HepG2 (cell line): ENCODE results near the gene ACP1. TPM values are rescaled to one million over a fixed set of nuclear protein-coding genes. Genes with fewer than 3 reads are reported as not detected.

Experiments
- ADNP ChIP-seq: sonication (generic); formaldehyde crosslinking; IDR thresholded peaks from 2 replicates; pipeline ENCODE4 v1.4.0; 2020; ENCODE audit warnings: missing genetic modification reagents
- CC2D1A ChIP-seq: sonication (generic); formaldehyde crosslinking; IDR thresholded peaks from 2 replicates; pipeline ENCODE4 v1.8.1; 2023; ENCODE audit warnings: mild to moderate bottlenecking, missing genetic modification reagents
- KLF9 ChIP-seq: IDR thresholded peaks from 2 replicates; pipeline ENCODE4 v1.6.1; 2016; ENCODE audit warnings: low read depth
- MAZ ChIP-seq, 2 experiments: sonication (generic) in 1 of 2; formaldehyde crosslinking in 1 of 2; IDR thresholded peaks; 2 replicates each; pipeline versions ENCODE4 v1.5.0 to v1.6.1; 2012 to 2020; ENCODE audit warnings: low read depth in 2 of 2, mild to moderate bottlenecking in 2 of 2, borderline replicate concordance in 1 of 2, improper control_type of control experiment in 1 of 2, low read length in 1 of 2, missing genetic modification reagents in 1 of 2, moderate library complexity in 1 of 2
- SALL1 ChIP-seq: sonication (generic); formaldehyde crosslinking; IDR thresholded peaks from 2 replicates; pipeline ENCODE4 v1.8.0; 2022; ENCODE audit warnings: mild to moderate bottlenecking, missing genetic modification reagents
- SCMH1 ChIP-seq: sonication (generic); formaldehyde crosslinking; IDR thresholded peaks from 2 replicates; pipeline ENCODE4 v1.9.0; 2021; ENCODE audit warnings: missing genetic modification reagents, mild to moderate bottlenecking, borderline replicate concordance
- SNAPC2 ChIP-seq: sonication (generic); formaldehyde crosslinking; IDR thresholded peaks from 2 replicates; pipeline ENCODE4 v1.8.1; 2022; ENCODE audit warnings: mild to moderate bottlenecking, missing genetic modification reagents
- TCF7L2 ChIP-seq: IDR thresholded peaks from 2 replicates; pipeline ENCODE4 v1.6.1; 2011; ENCODE audit warnings: mild to moderate bottlenecking, low read depth, low read length, moderate library complexity
- ZFP62 ChIP-seq: sonication (generic); formaldehyde crosslinking; IDR thresholded peaks from 2 replicates; pipeline ENCODE4 v1.4.0; 2020; ENCODE audit warnings: missing genetic modification reagents
- ZNF546 ChIP-seq: sonication (generic); formaldehyde crosslinking; conservative IDR thresholded peaks from 2 replicates; pipeline ENCODE4 v1.8.1; 2023; ENCODE audit warnings: mild to moderate bottlenecking, missing genetic modification reagents
- polyA plus RNA-seq, 8 experiments: library from polyadenylated mRNA; depleted of rRNA in 3 of 8; stranded (reverse) in 7 of 8; unstranded in 1 of 8; fragments of >200 nt; fragmentation: Illumina TruSeq in 4 of 8; extraction: Trizol in 4 of 8; gene quantifications; 2 replicates each; pipeline versions ENCODE4 v1.2.1 to v1.2.3, GENCODE V29; 2011 to 2016; ENCODE audit warnings: low read depth in 4 of 8, missing spikeins in 1 of 8, mixed read lengths in 1 of 8; ENCODE audit not compliant: insufficient read depth in 1 of 8
- total RNA-seq, 5 experiments: library from RNA; depleted of rRNA; stranded (reverse); fragments of >200 nt; fragmentation: Illumina TruSeq; extraction: Trizol; gene quantifications; 2 replicates each; pipeline ENCODE4 v1.2.3, GENCODE V29; 2016; ENCODE audit warnings: low read depth in 1 of 5
- TF ChIP-seq, protein P1 (sequence below): sonication (generic); formaldehyde crosslinking; IDR thresholded peaks from 2 replicates; pipeline ENCODE4 v1.5.1; 2020; ENCODE audit warnings: missing genetic modification reagents, mild to moderate bottlenecking, borderline replicate concordance
- TF ChIP-seq, protein P2 (sequence below): sonication (generic); formaldehyde crosslinking; IDR thresholded peaks from 2 replicates; pipeline ENCODE4 v1.5.0; 2020; ENCODE audit warnings: missing genetic modification reagents
- TF ChIP-seq, protein P3 (sequence below): sonication (generic); formaldehyde crosslinking; IDR thresholded peaks from 2 replicates; pipeline ENCODE4 v1.5.0; 2020; ENCODE audit warnings: missing genetic modification reagents, mild to moderate bottlenecking, borderline replicate concordance
- TF ChIP-seq, protein P4 (sequence below): fragments of 450-650 bp; IDR thresholded peaks from 2 replicates; pipeline ENCODE4 v1.6.1; 2016
- TF ChIP-seq, protein P5 (sequence below): sonication (generic); formaldehyde crosslinking; IDR thresholded peaks from 2 replicates; pipeline ENCODE4 v1.4.0; 2020; ENCODE audit warnings: missing genetic modification reagents
- TF ChIP-seq, protein P6 (sequence below): sonication (generic); formaldehyde crosslinking; IDR thresholded peaks from 2 replicates; pipeline ENCODE4 v1.4.0; 2020; ENCODE audit warnings: mild to moderate bottlenecking, low read depth, missing genetic modification reagents
- TF ChIP-seq, protein P7 (sequence below): sonication (generic); formaldehyde crosslinking; IDR thresholded peaks from 2 replicates; pipeline ENCODE4 v1.5.1; 2020; ENCODE audit warnings: mild to moderate bottlenecking, missing genetic modification reagents, borderline replicate concordance

The ACP1 gene
- total and polyA plus RNA-seq, 2 of the 13 experiments (the other 11 are each of a cell fraction or from before 2014, with no cell fraction given): 246 to 348 TPM

DNA sequence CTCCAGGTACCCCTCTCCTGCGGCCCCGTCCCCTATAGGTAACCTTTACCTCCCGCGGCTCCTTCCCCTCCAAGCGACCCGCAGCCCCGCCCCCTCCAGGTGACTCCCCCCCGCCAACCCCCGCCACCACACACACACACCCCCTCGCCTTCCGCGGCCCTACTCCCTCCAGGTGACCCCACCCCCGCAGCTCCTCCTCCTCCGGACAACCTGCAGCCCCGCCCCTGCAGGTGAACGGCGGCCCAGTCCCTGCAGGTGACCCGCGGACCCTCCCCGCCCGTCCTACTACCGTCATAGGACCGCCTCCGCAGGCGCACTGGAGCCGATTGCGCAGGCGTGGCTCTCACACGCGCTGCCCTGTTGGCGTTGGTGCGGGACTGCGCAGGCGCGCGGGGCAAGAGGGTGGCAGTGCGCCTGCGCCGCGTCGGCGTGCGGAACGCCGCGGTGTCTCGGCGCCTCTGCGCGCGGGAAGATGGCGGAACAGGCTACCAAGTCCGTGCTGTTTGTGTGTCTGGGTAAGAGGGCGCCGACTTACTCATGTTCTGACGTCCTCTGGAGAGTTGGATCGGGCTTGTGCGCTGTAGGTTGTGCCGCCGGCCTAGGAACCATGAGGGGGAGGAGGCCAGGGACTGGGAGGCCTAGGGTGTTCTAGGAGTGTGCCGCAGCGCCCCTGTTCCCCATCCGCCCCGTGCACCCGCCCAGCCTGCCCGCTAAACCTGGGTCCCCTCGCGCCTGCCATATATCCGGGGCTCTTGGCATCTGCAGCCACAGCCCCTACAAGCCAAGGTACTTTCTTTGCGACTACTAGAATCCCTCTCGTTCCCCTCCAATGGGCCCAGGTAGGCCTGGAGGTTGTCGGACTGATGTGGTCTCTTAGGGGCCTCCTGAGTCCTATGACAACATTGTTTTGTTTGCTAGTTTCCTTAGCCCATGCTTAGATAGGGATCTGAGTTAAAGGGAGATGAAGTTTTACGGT is at the start of gene ACP1 (continued):
- TF ChIP-seq, protein P1, sequence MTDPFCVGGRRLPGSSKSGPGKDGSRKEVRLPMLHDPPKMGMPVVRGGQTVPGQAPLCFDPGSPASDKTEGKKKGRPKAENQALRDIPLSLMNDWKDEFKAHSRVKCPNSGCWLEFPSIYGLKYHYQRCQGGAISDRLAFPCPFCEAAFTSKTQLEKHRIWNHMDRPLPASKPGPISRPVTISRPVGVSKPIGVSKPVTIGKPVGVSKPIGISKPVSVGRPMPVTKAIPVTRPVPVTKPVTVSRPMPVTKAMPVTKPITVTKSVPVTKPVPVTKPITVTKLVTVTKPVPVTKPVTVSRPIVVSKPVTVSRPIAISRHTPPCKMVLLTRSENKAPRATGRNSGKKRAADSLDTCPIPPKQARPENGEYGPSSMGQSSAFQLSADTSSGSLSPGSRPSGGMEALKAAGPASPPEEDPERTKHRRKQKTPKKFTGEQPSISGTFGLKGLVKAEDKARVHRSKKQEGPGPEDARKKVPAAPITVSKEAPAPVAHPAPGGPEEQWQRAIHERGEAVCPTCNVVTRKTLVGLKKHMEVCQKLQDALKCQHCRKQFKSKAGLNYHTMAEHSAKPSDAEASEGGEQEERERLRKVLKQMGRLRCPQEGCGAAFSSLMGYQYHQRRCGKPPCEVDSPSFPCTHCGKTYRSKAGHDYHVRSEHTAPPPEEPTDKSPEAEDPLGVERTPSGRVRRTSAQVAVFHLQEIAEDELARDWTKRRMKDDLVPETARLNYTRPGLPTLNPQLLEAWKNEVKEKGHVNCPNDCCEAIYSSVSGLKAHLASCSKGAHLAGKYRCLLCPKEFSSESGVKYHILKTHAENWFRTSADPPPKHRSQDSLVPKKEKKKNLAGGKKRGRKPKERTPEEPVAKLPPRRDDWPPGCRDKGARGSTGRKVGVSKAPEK (CRISPR knock-in tag): no peak
- TF ChIP-seq, protein P2, sequence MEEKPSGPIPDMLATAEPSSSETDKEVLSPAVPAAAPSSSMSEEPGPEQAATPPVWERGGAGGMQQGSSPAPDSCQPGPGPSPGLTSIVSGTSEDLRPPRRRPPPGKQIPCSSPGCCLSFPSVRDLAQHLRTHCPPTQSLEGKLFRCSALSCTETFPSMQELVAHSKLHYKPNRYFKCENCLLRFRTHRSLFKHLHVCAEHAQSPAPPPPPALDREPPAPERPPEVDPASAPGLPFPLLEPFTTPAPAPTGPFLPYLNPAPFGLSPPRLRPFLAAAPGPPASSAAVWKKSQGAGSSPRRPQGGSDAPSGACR (CRISPR knock-in tag): no peak
- no peak for TF ChIP-seq CC2D1A (CRISPR knock-in tag)
- TF ChIP-seq, protein P3, sequence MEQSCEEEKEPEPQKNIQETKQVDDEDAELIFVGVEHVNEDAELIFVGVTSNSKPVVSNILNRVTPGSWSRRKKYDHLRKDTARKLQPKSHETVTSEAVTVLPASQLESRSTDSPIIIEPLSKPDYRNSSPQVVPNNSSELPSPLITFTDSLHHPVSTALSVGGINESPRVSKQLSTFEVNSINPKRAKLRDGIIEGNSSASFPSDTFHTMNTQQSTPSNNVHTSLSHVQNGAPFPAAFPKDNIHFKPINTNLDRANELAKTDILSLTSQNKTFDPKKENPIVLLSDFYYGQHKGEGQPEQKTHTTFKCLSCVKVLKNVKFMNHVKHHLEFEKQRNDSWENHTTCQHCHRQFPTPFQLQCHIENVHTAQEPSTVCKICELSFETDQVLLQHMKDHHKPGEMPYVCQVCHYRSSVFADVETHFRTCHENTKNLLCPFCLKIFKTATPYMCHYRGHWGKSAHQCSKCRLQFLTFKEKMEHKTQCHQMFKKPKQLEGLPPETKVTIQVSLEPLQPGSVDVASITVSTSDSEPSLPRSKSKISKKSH (CRISPR knock-in tag): peak; percentile 92
- no peak for TF ChIP-seq SCMH1 (CRISPR knock-in tag)
- TF ChIP-seq, protein P4, sequence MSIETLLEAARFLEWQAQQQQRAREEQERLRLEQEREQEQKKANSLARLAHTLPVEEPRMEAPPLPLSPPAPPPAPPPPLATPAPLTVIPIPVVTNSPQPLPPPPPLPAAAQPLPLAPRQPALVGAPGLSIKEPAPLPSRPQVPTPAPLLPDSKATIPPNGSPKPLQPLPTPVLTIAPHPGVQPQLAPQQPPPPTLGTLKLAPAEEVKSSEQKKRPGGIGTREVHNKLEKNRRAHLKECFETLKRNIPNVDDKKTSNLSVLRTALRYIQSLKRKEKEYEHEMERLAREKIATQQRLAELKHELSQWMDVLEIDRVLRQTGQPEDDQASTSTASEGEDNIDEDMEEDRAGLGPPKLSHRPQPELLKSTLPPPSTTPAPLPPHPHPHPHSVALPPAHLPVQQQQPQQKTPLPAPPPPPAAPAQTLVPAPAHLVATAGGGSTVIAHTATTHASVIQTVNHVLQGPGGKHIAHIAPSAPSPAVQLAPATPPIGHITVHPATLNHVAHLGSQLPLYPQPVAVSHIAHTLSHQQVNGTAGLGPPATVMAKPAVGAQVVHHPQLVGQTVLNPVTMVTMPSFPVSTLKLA: peak; percentile 78
- TF ChIP-seq ZNF546 (CRISPR knock-in tag): no peak
- TF ChIP-seq MAZ (IDR thresholded peaks at IDR 0.05; ENCODE audit: borderline replicate concordance, low read depth, low read length): peak; percentile 50; the same call in 1 of the 2 replicates
- TF ChIP-seq MAZ (CRISPR knock-in tag; IDR thresholded peaks at IDR 0.05; ENCODE audit: low read depth): peak; percentile 85
- TF ChIP-seq ZFP62 (CRISPR knock-in tag): no peak
- TF ChIP-seq, protein P5, sequence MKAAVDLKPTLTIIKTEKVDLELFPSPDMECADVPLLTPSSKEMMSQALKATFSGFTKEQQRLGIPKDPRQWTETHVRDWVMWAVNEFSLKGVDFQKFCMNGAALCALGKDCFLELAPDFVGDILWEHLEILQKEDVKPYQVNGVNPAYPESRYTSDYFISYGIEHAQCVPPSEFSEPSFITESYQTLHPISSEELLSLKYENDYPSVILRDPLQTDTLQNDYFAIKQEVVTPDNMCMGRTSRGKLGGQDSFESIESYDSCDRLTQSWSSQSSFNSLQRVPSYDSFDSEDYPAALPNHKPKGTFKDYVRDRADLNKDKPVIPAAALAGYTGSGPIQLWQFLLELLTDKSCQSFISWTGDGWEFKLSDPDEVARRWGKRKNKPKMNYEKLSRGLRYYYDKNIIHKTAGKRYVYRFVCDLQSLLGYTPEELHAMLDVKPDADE (CRISPR knock-in tag): no peak
- no peak for TF ChIP-seq TCF7L2
- TF ChIP-seq, protein P6, sequence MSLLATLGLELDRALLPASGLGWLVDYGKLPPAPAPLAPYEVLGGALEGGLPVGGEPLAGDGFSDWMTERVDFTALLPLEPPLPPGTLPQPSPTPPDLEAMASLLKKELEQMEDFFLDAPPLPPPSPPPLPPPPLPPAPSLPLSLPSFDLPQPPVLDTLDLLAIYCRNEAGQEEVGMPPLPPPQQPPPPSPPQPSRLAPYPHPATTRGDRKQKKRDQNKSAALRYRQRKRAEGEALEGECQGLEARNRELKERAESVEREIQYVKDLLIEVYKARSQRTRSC: peak; percentile 85; the same call in 1 of the 2 replicates
- TF ChIP-seq, protein P7, sequence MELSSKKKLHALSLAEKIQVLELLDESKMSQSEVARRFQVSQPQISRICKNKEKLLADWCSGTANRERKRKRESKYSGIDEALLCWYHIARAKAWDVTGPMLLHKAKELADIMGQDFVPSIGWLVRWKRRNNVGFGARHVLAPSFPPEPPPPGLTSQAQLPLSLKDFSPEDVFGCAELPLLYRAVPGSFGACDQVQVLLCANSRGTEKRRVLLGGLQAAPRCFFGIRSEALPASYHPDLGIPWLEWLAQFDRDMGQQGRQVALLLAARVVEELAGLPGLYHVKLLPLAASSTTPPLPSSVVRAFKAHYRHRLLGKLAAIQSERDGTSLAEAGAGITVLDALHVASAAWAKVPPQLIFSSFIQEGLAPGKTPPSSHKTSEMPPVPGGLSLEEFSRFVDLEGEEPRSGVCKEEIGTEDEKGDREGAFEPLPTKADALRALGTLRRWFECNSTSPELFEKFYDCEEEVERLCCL: no peak
- no peak for TF ChIP-seq KLF9 (CRISPR knock-in tag)
- TF ChIP-seq SNAPC2 (CRISPR knock-in tag): 0 out of 2 replicates have a peak, but pooled peaks have one; percentile 29
- TF ChIP-seq SALL1 (CRISPR knock-in tag): peak; percentile 92
- TF ChIP-seq ADNP (CRISPR knock-in tag): no peak
